Measurements from ENCODE around the gene CEP250.
"Not testable (repeated sequence)": the region's sequence is repeated elsewhere in the genome, so short reads cannot be mapped to it uniquely, and the experiment has no call there.

DNA sequence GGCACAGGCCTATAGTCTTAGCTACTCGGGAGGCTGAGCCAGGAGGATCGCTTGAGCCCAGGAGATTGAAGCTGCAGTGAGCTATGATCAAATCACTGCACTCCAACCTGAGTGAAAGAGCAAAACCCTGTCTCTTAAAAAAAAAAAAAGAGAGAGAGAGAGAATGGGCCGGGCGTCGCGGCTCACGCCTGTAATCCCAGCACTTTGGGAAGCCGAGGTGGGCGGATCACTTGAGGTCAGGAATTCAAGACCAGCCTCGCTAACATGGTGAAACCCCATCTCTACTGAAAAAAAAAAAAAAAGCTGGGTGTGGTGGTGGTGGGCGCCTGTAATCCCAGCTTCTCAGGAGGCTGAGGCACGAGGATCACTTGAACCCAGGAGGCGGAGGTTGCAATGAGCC, 5.5 kb upstream of the CEP250 start:
- not testable (repeated sequence) for TF ChIP-seq EZH2phosphoT487 (IDR thresholded peaks at IDR 0.05; ENCODE audit: borderline replicate concordance)
- TF ChIP-seq, protein P1, sequence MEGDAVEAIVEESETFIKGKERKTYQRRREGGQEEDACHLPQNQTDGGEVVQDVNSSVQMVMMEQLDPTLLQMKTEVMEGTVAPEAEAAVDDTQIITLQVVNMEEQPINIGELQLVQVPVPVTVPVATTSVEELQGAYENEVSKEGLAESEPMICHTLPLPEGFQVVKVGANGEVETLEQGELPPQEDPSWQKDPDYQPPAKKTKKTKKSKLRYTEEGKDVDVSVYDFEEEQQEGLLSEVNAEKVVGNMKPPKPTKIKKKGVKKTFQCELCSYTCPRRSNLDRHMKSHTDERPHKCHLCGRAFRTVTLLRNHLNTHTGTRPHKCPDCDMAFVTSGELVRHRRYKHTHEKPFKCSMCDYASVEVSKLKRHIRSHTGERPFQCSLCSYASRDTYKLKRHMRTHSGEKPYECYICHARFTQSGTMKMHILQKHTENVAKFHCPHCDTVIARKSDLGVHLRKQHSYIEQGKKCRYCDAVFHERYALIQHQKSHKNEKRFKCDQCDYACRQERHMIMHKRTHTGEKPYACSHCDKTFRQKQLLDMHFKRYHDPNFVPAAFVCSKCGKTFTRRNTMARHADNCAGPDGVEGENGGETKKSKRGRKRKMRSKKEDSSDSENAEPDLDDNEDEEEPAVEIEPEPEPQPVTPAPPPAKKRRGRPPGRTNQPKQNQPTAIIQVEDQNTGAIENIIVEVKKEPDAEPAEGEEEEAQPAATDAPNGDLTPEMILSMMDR (conservative IDR thresholded peaks at IDR 0.05; ENCODE audit: low read length): not testable (repeated sequence)

All from Loucy (cell line).